Spleen (tissue), 11 donors: ENCODE data around the gene TSEN54. TPM values are rescaled to one million over a fixed set of nuclear protein-coding genes. Genes with fewer than 3 reads are reported as not detected.
"Not testable (repeated sequence)": the region's sequence is repeated elsewhere in the genome, so short reads cannot be mapped to it uniquely, and the experiment has no call there.

Experiments
- DNase-seq: peaks from one replicate; pipeline ENCODE4 v3.0.0-alpha.2; 2020
- H3K27ac ChIP-seq, 8 donors: fragments of 200-600 bp; sonication (generic) in 7 of 8; 1 replicate in 4 of 8; 2 replicates in 4 of 8; pipeline versions ENCODE4 v1.5.0 to v1.8.0; 2016 to 2021; ENCODE audit warnings: inconsistent platforms in 4 of 8, mild to moderate bottlenecking in 4 of 8, moderate library complexity in 1 of 8
- H3K27me3 ChIP-seq, 7 donors: fragments of 200-600 bp; sonication (generic) in 6 of 7; replicated peaks in 1 of 7; 1 replicate in 4 of 7; 2 replicates in 3 of 7; pipeline versions ENCODE4 v1.5.0 to v1.8.0; 2016 to 2021; ENCODE audit warnings: inconsistent platforms in 3 of 7, mild to moderate bottlenecking in 1 of 7
- H3K36me3 ChIP-seq, 6 donors: fragments of 200-600 bp; sonication (generic) in 5 of 6; 1 replicate in 4 of 6; 2 replicates in 2 of 6; pipeline versions ENCODE4 v1.5.0 to v1.8.0; 2016 to 2021; ENCODE audit warnings: inconsistent platforms in 2 of 6
- H3K4me1 ChIP-seq, 6 donors: fragments of 200-600 bp; sonication (generic) in 5 of 6; 1 replicate in 3 of 6; 2 replicates in 3 of 6; pipeline versions ENCODE4 v1.5.0 to v1.8.0; 2016 to 2021; ENCODE audit warnings: inconsistent platforms in 3 of 6
- H3K4me3 ChIP-seq, 8 donors: fragments of 200-600 bp; sonication (generic) in 7 of 8; 1 replicate in 4 of 8; 2 replicates in 4 of 8; pipeline versions ENCODE4 v1.5.0 to v1.8.0; 2016 to 2021; ENCODE audit warnings: inconsistent platforms in 4 of 8, mild to moderate bottlenecking in 4 of 8, moderate library complexity in 2 of 8
- H3K9me3 ChIP-seq, 8 donors: fragments of 200-600 bp; sonication (generic) in 7 of 8; 1 replicate in 4 of 8; 2 replicates in 4 of 8; pipeline versions ENCODE4 v1.5.0 to v1.8.0; 2016 to 2021; ENCODE audit warnings: inconsistent platforms in 4 of 8
- POLR2A ChIP-seq, 3 donors: fragments of 450-650 bp; IDR thresholded peaks; one replicate each; pipeline ENCODE4 v1.5.1; 2017; ENCODE audit warnings: antibody characterized with exemption in 3 of 3, mild to moderate bottlenecking in 1 of 3
- POLR2AphosphoS5 ChIP-seq, 3 donors: sonication (generic); formaldehyde crosslinking; IDR thresholded peaks; one replicate each; pipeline ENCODE4 v1.5.1; 2017; ENCODE audit warnings: antibody characterized with exemption in 3 of 3
- WGBS, 5 donors: extraction: QIAGEN DNeasy Blood & Tissue Kit in 3 of 5; methylation state at CpG; one replicate each; pipeline versions ENCODE4 v1.1.5 to v1.1.7; 2013 to 2018; 5-methylcytosine and 5-hydroxymethylcytosine counted together
- intact Hi-C: fragments of 100-400 bp; cut with DNase I; formaldehyde crosslinking; loops from one replicate; pipeline ENCODE4 v1.15.0; 2023; ENCODE audit warnings: low total_unique reads
- polyA plus RNA-seq, 3 donors: library from polyadenylated mRNA; stranded (reverse); fragments of 200-250 nt; gene quantifications; one replicate each; pipeline ENCODE4 v1.2.1, GENCODE V29; 2013
- total RNA-seq, 7 donors: library from RNA; depleted of rRNA in 3 of 7; stranded (reverse); fragments of >200 nt in 3 of 7; fragmentation: NEBNext Ultra II Directional in 4 of 7; extraction: Animal tissue kit (Norgen Biotek cat#: 25700) in 4 of 7; gene quantifications; one replicate each; pipeline versions ENCODE4 v1.1.0 to v1.2.1, GENCODE V29; 2016 to 2021
- TF ChIP-seq, protein P1 (sequence below), 11 experiments: fragments of 200-600 bp in 7 of 11; fragments of 450-650 bp in 4 of 11; sonication (generic) in 4 of 11; IDR thresholded peaks in 8 of 11; conservative IDR thresholded peaks in 3 of 11; 1 replicate in 7 of 11; 2 replicates in 4 of 11; pipeline versions ENCODE4 v1.4.0 to v1.8.0; 2016 to 2021; ENCODE audit warnings: antibody characterized with exemption in 11 of 11, inconsistent platforms in 4 of 11, mild to moderate bottlenecking in 1 of 11
- donor health status: healthy with polysubstance abuse.
- donor health status: DM: no; HTN: no; CAD: no; lungs with moderate emphysema.
- donor health status: DM: no; HTN: no; CAD: no.
- donor health status: Bipolar disorder and iron deficiency.
- donor health status: healthy.
- donor health status: DM: no; HTN: no; CAD: no.
- donor health status: DM: yes; HTN: yes; CAD: no.

The TSEN54 gene
- total and polyA plus RNA-seq, 10 donors = 31.0 to 87.8 (median 42.4) TPM

DNA sequence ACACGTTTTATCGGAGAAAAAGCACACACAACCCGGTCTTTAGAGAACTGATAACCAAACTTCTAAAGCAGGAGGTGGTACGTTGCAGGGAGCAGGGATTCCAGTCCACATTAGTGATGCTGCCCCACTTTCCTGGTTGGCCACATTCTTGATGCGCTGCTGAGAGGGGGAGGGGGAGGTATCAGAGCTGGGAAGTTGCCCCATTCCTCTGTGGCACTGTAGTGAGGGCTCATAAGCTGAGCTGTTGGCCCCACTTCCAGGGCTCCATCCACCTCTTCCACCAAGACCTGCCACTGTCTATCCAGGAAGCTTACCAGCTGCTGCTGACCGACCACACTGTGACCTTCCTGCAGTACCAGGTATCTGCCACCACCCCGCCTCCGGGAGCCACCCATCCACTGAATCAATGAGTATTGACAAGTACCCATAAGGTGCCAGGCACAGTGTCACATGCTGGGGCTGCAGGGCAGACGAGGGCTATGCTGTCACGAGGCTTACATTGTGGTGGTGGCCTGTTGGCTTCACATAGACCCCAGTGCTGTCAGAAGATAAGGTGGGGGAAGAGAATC lies 1.1 kb downstream of the TSEN54 start:
- Histone ChIP-seq H3K4me3 (peak overlapping the region; percentile 70 to 99 (median 94)), H3K4me1 (peaks cover 8 to 68% (median 48%) of the 10 kb centered on the region in 6 donors), H3K27me3 (peaks cover 0 to 18% (median 0%) of the 10 kb centered on the region in 7 donors), H3K36me3 (peaks cover 2 to 45% (median 27%) of the 10 kb centered on the region in 6 donors), H3K27ac (peak overlapping the region in 7 of 8 donors; percentile 72 to 90 (median 84)), H3K9me3 (no peaks in the 10 kb centered on the region)
- peak; percentile 80 for DNase-seq
- 29 to 41% (median 38%) methylated on average over 10 of the region's 10 CpGs for WGBS, 5 donors
- TF ChIP-seq POLR2AphosphoS5 (IDR thresholded peaks at IDR 0.05) (no peak), POLR2A (IDR thresholded peaks at IDR 0.05) (no peak)
- TF ChIP-seq, protein P1, sequence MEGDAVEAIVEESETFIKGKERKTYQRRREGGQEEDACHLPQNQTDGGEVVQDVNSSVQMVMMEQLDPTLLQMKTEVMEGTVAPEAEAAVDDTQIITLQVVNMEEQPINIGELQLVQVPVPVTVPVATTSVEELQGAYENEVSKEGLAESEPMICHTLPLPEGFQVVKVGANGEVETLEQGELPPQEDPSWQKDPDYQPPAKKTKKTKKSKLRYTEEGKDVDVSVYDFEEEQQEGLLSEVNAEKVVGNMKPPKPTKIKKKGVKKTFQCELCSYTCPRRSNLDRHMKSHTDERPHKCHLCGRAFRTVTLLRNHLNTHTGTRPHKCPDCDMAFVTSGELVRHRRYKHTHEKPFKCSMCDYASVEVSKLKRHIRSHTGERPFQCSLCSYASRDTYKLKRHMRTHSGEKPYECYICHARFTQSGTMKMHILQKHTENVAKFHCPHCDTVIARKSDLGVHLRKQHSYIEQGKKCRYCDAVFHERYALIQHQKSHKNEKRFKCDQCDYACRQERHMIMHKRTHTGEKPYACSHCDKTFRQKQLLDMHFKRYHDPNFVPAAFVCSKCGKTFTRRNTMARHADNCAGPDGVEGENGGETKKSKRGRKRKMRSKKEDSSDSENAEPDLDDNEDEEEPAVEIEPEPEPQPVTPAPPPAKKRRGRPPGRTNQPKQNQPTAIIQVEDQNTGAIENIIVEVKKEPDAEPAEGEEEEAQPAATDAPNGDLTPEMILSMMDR (IDR thresholded peaks at IDR 0.05 in 8 of 11, conservative IDR thresholded peaks at IDR 0.05 in 3 of 11) = peak in 2 of 11 experiments; percentile 16 to 17
- intact Hi-C loops = loop anchor here (5.0 to 10.0 kb wide), 2 partner anchors 70 to 93 kb away; partner anchors contain the start of gene MYO15B

DNA sequence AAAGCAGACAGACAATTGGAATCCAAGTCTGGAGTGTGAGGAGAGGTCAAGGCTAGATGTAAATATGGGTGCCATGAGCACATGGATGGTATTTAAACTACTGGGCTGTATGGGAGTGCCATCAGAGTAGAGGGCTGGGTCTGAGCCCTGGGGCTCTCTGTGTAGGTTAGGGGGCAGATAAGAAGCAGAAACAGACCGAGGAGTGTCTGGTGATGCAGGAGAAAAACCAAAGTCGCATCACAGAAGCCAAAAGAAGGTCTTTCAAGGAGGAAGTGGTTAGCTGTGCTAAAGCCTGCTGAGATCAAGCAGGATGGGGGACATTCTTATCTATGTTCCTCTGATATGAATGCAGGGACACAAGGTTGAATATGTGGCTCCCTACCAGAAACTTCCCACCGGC lies 1.9 kb downstream of the TSEN54 start:
- Histone ChIP-seq H3K27me3 (peaks cover 0 to 18% (median 0%) of the 10 kb centered on the region in 7 donors), H3K4me3 (peak overlapping the region in 4 of 8 donors; percentile 82 to 99 (median 96)), H3K36me3 (peaks cover 2 to 50% (median 28%) of the 10 kb centered on the region in 6 donors), H3K9me3 (no peaks in the 10 kb centered on the region), H3K27ac (peak overlapping the region in 7 of 8 donors; percentile 6 to 90 (median 83)), H3K4me1 (peaks cover 8 to 60% (median 44%) of the 10 kb centered on the region in 6 donors)
- TF ChIP-seq POLR2A (IDR thresholded peaks at IDR 0.05) (no peak), POLR2AphosphoS5 (IDR thresholded peaks at IDR 0.05) (peak in 1 of 3 donors; percentile 58)
- TF ChIP-seq, protein P1 (IDR thresholded peaks at IDR 0.05 in 8 of 11, conservative IDR thresholded peaks at IDR 0.05 in 3 of 11) = no peak
- intact Hi-C loops = loop anchor here (5.0 to 10.0 kb wide), 2 partner anchors 69 to 93 kb away; partner anchors contain the start of gene MYO15B
- no peak for DNase-seq
- 16 to 49% (median 29%) methylated on average over 3 of the region's 3 CpGs for WGBS, 5 donors

DNA sequence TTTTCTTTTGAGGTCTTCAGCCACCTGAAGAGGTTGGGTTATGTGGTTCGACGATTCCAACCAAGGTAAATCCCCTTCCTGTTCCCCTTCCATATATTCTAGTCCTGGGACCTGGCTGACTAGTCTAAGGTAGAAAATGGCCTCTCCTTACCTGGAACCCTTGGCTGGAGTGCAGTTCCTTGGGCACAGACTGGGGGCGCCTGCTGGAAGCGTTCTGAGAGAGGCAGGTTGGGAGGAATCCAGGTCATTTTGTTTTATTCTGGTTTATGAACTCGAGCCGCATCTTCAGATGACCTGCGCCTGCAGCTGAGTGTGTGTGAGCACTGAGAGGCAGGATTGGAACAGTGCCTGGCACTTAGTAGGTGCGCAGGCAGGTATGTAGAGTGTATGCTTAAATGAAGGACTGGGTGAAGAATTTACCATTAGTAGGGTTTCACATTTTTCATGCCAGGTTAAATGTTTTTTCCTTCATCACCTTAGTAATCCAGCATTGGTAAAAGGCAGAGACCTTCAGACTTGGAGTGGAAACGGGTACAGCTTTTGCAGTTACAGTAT lies 2.7 kb downstream of the TSEN54 start:
- 93 to 98% (median 94%) methylated on average over 9 of the region's 9 CpGs for WGBS, 5 donors
- Histone ChIP-seq H3K27ac (peak overlapping the region in 6 of 8 donors; percentile 6 to 90 (median 84)), H3K9me3 (no peaks in the 10 kb centered on the region), H3K36me3 (peaks cover 2 to 49% (median 28%) of the 10 kb centered on the region in 6 donors), H3K4me3 (no peak overlapping the region), H3K4me1 (peaks cover 8 to 51% (median 43%) of the 10 kb centered on the region in 6 donors), H3K27me3 (peaks cover 0 to 18% (median 0%) of the 10 kb centered on the region in 7 donors)
- no peak for DNase-seq
- intact Hi-C loops = loop anchor here (5.0 to 10.0 kb wide), 2 partner anchors 68 to 94 kb away; partner anchors contain the start of gene MYO15B
- TF ChIP-seq, protein P1 (IDR thresholded peaks at IDR 0.05 in 8 of 11, conservative IDR thresholded peaks at IDR 0.05 in 3 of 11) = no peak
- TF ChIP-seq POLR2AphosphoS5 (IDR thresholded peaks at IDR 0.05) = no peak
- no peak for TF ChIP-seq POLR2A (IDR thresholded peaks at IDR 0.05)

DNA sequence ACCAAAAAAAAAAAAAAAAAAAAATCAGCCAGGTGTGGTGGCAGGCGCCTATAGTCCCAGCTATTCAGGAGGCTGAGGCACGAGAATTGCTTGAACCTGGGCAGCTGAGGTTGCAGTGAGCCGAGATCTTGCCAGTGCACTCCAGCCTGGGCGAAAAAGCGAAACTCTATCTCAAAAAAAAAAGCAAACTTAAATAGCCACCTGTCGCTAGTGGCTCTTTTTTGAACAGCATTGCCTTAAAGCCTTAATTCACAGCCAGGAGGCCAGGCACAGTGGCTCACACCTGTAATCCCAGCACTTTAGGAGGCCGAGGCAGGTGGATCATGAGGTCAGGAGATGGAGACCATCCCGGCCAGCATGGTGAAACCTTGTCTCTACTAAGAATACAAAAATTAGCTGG lies 4.1 kb downstream of the TSEN54 start:
- intact Hi-C loops, H3K9me3 ChIP-seq, DNase-seq, H3K4me3 ChIP-seq, H3K27ac ChIP-seq, H3K27me3 ChIP-seq: not testable (repeated sequence)
- Histone ChIP-seq H3K4me1 (peaks cover 8 to 50% (median 44%) of the 10 kb centered on the region in 6 donors), H3K36me3 (peaks cover 2 to 49% (median 28%) of the 10 kb centered on the region in 6 donors)
- 91 to 95% (median 94%) methylated on average over 8 of the region's 8 CpGs for WGBS, 5 donors
